ENCODE results near the gene MIPOL1. TPM values are rescaled to one million over a fixed set of nuclear protein-coding genes. Genes with fewer than 3 reads are reported as not detected.
"Not testable (repeated sequence)": the region's sequence is repeated elsewhere in the genome, so short reads cannot be mapped to it uniquely, and the experiment has no call there.

The MIPOL1 gene
- polyA plus RNA-seq, 12 donors = 2.8 to 8.9 (median 5.9) TPM; not detected in 1

DNA sequence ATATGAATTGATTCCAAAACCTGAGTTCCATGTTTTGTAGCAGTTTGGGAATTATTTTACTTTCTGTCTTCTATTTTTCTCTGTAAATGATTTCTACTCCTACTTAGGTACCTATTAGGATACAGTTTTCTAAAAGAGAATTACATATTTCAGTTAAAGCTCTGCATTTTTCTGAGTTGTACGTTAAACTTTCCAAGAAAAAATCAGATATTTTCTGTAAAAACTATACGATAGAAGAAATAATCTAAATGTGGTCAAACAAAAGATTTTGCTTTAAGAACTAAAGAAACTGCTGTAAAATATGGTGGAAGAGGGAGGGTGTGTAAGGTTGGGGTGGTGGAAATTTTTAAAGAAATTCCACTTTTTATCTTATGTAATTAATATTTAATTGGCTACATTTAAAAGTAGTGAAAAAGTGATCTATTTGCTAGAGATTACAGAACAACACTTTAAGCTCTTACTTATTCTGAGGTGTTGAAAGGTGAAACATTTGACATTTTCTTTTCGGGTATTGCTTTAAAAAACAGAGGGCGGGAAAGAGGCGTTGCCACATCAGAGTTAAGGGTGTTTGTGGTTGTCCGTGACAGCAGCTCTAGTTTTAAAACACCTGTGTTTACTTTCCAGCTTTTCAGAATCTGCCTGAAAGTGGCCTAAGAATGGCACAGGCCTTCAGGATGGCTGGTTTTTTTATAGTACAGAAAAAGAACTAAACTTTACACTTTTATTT, 187.3 kb downstream of the MIPOL1 start:
- DNase-seq = no peak

DNA sequence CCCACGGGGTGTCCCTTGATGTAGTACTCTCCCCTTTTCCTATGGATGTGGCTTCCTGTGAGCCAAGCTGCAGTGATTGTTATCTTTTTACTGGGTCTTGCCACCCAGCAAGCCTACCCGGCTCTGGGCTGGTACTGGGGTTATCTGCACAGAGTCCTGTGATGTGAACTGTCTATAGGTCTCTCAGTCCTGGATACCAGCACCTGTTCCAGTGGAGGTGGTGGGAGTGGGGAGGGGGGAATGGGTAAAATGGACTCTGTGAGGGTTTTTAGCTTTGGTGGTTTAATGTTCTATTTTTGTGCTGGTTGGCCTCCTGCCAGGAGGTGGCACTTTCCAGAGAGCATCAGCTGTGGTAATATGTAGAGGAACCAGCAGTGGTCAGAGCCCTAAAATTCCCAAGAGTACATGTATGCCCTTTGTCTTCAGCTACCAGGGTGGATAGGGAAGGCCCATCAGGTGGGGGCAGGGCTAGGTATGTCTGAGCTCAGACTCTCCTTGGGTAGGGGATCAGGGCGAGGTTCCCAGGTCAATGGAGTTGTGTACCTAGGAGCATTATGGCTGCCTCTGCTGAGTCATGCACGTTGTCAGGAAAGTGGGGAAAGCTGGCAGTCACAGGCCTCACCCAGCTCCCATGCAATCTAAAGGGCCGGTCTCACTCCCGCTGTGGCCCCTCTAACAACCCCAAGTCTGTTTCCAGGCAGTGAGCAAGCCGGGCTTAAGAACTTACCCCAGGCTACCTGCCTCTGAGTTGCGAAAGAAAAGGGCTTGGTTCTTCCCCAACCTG, 199.6 kb downstream of the MIPOL1 start:
- not testable (repeated sequence) for DNase-seq

DNA sequence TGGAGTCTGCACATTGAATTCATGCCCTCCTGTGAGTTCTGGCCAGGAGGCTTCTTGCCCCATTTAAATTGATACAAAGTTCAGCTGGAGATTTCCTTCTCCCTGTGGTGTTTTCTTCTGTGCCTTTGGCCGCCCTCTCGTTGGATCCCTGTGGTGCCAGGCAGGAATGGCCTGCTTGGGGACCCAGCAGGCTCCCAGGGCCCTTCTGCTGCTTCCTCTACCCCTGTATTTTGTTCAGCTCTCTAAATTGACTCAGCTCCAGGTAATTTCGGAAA, 200.1 kb downstream of the MIPOL1 start:
- no peak for DNase-seq

- no peak for DNase-seq
Observed at GRCh38 chr14:37399517-37399916, 201.8 kb downstream of the MIPOL1 start.

DNA sequence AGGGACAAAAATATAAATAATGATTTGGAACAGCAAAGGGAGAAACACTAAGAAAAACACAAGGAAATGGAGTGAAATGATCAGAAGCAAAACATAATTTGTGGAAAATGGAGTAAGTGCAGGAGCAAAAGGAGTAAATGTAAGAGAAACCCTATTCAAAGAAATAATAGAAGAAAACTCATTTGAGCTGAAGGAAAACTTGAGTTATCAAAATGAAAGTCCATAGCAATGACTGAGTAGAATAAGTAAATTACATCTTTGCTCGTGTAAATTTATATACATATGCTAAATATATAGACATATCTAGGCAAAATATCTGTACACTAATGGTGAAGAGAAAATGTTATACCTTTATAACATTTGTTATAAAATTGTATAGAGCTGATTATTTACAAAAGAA, 203.4 kb downstream of the MIPOL1 start:
- DNase-seq = no peak

- no peak for DNase-seq
Observed at GRCh38 chr14:37403626-37404025, 205.9 kb downstream of the MIPOL1 start.

- DNase-seq = no peak
Observed at GRCh38 chr14:37406095-37406494, 208.4 kb downstream of the MIPOL1 start.

- DNase-seq = no peak
Observed at GRCh38 chr14:37411079-37411735, 213.5 kb downstream of the MIPOL1 start.

DNA sequence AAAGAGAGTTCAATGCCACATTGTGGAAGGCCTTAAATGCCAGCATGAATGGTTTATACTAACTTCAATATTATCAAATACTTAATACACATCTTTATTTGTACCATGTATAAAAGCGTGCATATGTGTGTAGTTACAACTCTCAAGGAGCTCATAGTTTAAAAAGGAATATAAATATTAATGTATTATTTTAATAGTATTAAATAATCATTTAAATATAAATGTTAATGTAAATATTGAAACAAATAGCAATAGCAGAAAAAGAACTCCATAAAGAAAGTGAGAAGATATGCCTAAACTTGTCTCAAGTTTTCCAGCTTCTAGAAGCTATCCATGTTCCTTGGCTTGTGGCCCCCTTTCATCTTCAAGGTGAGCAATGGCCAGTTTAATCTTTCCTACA, 215.3 kb downstream of the MIPOL1 start:
- DNase-seq = no peak

- no peak for DNase-seq
Observed at GRCh38 chr14:37413504-37414003, 215.8 kb downstream of the MIPOL1 start.

GRCh38 chr14:37416264-37416663, 218.5 kb downstream of the MIPOL1 start:
- DNase-seq = no peak

DNA sequence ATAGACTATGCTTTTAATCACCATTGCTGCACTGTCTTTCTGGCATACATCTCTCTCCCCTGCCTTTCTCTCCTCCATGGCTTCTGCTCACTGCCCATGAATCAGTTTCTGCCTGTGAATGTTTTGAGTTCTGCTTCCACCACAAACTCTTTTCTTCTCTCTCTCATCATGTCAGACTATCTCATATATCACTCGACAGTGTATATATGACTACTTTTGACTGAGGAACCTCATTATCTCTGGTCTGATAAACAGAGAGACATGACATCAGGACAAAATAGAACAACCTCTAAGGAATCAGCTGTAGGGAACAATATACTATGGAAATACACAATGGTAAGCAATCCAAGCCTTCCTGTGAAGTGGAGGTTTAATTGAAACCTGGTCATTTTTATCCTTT, 219.4 kb downstream of the MIPOL1 start:
- no peak for DNase-seq

DNA sequence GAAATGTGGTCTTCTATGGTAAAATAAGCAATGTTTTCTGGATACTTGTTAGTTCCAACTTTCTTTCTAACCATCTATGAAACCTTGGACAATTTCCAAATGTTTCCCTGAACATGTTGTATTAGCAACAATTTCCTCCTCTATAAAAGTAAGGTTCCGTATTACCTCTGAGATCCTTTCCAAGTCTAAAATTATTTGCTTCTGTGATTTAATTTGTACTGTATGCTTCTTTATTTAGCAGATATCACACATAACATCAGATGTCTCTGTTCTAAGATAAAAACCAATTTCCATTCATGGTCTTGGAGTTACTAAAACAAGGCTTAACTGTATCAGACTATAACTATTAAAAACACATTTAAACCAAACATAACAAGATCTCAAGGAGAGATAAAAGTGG, 220.1 kb downstream of the MIPOL1 start:
- no peak for DNase-seq

- DNase-seq = no peak
Observed at GRCh38 chr14:37420622-37421021, 222.9 kb downstream of the MIPOL1 start.

DNA sequence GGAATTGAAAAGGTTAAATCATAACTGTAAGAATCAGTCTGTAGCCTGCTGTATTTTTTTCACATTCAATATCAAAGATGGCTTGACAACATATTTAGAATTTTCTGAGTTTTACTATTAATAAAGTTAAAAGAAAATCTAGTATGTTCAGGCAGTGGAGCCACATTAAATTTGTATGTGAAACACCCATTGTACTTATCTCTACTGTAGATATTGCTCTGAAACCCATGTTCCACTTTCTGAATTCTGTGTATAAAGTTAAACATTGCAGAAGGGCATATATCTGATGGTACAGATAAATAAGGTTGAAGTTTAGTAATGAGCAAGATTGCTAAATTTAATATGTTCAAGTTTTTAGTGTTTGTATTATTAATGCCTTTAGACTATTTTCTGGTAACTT, 224.6 kb downstream of the MIPOL1 start:
- DNase-seq = no peak

- no peak for DNase-seq
Observed at GRCh38 chr14:37422748-37423147, 225.0 kb downstream of the MIPOL1 start.

GRCh38 chr14:37428954-37429353, 231.2 kb downstream of the MIPOL1 start:
- no peak for DNase-seq

DNA sequence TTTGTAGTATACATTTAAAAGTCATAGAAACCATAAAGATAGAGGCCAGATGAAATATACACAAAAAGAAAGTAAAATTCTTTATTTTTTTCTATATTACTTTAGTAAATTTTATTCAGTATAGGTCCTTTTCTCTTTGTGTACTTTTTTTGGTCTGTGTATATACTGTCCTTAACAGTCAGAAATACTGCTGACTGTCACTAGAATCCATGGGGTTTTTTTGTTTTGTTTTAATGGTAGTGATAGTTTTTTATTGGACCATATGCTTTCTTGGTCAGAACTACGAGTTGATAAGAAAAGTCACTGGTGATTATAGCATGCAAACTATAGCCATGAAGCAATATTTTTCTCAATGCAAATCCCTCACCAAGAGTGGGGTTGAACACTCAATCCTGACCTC, 231.9 kb downstream of the MIPOL1 start:
- no peak for DNase-seq

- no peak for DNase-seq
Observed at GRCh38 chr14:37434867-37435266, 237.1 kb downstream of the MIPOL1 start.

DNA sequence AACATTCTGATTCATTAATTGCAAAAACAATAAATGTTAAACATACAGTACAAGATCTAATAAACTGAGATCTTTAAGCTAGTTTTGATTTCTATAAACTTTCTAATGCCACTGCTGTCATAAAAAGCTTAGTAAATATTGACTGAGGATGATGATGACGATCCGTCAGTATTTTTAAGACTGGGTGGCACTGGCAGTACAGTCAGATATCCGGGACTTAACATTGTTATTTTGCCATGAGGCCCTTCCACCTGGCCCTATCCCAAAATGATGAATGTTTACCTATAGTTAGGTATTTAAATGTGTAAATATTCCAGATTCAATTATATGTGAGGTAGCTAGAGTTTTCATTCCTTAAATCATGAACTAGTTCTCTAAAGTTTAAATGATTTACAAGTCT, 238.8 kb downstream of the MIPOL1 start:
- DNase-seq = no peak

GRCh38 chr14:37437490-37437889, 239.8 kb downstream of the MIPOL1 start:
- no peak for DNase-seq

DNA sequence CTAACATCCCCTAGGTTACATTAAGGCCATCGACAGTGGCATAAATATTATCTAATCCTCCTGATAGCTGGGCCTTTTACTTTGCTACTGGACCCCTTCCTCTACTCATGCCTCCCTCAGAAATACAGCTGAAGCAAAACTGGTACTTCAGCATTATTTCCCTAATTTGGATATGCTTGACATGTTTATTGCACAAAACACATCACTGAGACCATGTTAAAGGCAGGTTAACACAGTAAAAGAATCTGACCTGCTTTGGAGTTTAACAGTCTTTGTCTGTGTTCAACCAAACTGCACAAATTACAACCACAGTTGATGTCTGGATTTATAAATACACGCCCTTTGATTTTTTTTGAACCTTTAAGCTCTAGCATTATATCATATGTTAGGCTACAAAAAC, 240.7 kb downstream of the MIPOL1 start:
- no peak for DNase-seq

DNA sequence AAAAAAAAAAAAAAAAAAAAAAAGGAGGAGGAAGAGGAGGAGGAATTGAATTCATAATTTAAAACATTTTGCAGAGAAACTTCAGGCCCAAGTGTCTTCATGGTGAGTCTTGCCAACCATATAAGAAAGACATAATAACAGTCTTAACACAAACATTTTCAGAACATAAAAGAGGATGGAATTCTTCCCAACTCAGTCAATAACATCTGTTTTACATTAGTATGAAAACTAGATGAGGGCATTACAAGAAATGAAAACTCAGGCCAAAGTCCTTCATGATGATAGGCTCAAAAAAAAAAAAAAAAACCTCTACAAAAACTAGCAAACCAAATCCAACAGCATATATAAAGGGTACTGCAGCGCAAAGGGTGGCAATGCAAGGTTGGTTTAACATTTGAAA, 245.7 kb downstream of the MIPOL1 start:
- DNase-seq = no peak

Measured in muscle of arm (tissue), 12 donors.